ENCODE measurements around the gene MDGA2.

- TF ChIP-seq POLR2AphosphoS5 (IDR thresholded peaks at IDR 0.05; ENCODE audit: low read depth, low read length) (no peak), POLR2A (IDR thresholded peaks at IDR 0.05; ENCODE audit: low read depth, low read length) (no peak)
Measured at GRCh38 chr14:47543459-47543858, 131.9 kb downstream of the MDGA2 start.
